ACHN (cell line): ENCODE data around the gene USP48.

Source experiments
- DNase-seq: peaks from one replicate; pipeline ENCODE4 v3.0.0-alpha.2; 2015
- in situ Hi-C: cut with HindIII; loops from 2 replicates; pipeline ENCODE4 v1.10.0; 2017; ENCODE audit warnings: low sequenced_read_pairs, low pct_ligation_motif_present, low pct_unique_long_range_greater_than_20kb

Gene USP48

GRCh38 chr1:21651214-21652042 is 131.5 kb downstream of the USP48 start:
- in situ Hi-C loops: no loop called here
- DNase-seq: peak; percentile 25

GRCh38 chr1:21650400-21650799 is 132.5 kb downstream of the USP48 start:
- no peak for DNase-seq
- in situ Hi-C loops: no loop called here

DNA sequence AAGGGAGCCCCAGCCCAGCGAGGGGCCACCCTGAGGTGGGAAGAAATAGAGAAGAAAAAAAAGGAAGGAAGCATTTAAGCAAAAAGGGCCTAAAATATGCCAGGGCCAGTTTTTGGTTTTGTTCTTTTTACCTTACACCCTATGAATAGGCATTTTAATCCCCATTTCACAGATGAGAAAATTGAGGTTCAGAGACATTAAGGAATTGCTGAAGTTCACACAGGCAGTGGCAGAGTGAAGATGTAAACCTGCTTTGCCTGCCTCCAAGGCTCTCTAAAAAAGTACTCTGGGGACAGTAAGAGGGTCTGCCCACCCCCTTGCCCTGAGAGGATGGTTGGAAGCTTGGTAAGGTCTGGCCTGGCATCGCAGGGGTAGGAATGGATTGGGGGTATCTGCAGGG is 133.6 kb downstream of the USP48 start:
- in situ Hi-C loops: no loop called here
- no peak for DNase-seq

DNA sequence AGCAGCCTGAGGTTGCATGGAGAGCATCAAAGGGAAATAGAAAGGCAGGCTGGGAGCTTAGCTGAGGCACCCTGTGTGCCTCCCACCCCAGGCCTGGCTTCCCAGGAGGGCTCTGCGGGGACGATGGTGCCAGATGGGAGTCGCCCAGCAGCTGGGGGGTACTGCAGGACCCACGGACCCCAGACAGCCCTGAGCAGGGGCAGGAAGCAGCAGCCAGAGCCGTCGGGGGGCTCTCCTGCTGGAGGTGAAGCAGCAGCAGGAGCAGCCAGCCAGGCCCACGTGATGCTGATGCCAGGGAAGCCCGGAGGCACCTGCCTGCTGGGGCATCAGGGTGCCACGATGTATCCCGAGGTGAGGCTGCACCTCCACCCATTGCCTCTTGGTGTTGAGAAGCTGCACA is 134.2 kb downstream of the USP48 start:
- in situ Hi-C loops: no loop called here
- no peak for DNase-seq

GRCh38 chr1:21648352-21648730 is 134.6 kb downstream of the USP48 start:
- in situ Hi-C loops: no loop called here
- DNase-seq: no peak

- peak; percentile 76 for DNase-seq
- in situ Hi-C loops: no loop called here
Measured at GRCh38 chr1:21647431-21648351, 135.3 kb downstream of the USP48 start.

DNA sequence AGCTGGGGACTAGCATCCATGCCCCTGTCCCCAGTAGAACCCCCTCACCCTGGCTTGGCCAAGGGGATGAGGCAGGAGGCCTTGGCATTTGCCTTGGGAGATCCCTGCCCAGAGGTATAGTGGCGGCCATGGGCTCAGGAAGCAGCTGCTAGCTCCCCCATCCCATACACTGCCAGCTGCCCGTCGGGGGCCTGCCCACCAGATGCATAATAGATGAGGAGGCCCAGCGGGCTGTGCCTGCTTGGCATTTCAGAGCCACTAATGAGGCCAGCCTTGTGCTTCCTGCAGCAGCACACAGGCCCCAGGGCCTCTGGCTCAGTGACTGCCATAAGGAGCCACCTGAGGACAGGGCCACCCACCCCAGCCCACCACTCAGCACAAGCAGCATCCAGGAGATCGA is 137.4 kb downstream of the USP48 start:
- in situ Hi-C loops: no loop called here
- no peak for DNase-seq

- in situ Hi-C loops: no loop called here
- no peak for DNase-seq
Measured at GRCh38 chr1:21644906-21645305, 138.0 kb downstream of the USP48 start.

- in situ Hi-C loops: no loop called here
- DNase-seq: no peak
Measured at GRCh38 chr1:21644348-21644747, 138.6 kb downstream of the USP48 start.

DNA sequence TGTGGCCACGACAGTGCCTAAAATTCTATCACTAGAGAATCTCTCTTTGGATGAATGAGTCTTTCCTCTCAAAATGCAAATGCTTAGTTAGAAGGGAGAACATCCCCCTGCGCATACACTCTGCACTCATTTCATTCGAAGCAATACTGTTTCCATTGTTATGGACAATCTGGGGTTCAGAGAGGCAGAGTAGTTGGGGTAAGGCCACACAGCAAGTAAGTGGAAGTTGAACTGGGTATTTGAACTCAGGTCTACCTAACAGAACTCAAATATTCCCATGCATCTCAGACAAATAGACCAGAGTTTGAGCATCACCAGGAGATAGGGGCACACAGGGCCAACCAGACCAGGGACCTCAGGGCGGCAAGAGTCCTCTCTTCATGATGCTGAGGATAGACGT is 139.3 kb downstream of the USP48 start:
- in situ Hi-C loops: no loop called here
- DNase-seq: no peak

DNA sequence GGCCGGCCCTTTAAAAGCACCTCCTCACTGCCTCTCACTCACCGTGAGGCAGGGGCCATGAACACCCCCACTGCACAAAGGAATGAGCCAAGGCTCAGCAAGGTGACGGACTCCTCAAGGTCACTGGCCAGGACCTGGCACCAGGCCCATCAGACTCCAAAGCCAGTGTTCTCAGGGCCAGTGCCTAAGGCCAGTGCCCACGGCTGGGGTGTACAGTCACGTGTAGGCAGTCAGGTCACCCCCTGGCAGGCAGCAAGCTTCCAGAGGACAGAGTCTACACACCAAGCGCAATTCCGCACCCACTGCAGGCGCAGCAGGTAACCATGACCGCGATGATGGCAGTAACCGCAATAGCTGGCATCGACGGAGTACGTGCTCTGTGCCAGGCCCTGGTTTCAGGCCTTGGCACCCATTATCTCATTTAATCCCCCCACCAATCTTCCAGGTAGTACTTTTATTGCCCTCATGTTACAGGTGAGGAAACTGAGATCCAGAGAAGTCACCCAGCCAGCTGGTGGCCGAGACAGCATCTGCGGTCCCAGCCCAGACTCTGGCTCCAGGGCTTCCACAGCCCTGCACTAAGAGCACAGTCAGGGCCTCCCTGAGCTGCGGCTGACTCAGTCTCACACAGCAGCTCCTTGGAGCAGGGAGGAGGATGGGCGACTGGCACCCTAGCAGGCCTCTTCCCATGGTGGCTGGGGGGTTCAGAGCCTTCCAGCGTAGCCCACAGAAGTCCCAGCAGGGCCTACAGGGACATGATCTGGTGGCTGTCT is 140.8 kb downstream of the USP48 start:
- no peak for DNase-seq
- in situ Hi-C loops: no loop called here

GRCh38 chr1:21641537-21641936 is 141.4 kb downstream of the USP48 start:
- in situ Hi-C loops: no loop called here
- no peak for DNase-seq

- DNase-seq: no peak
- in situ Hi-C loops: no loop called here
Measured at GRCh38 chr1:21641076-21641475, 141.9 kb downstream of the USP48 start.

DNA sequence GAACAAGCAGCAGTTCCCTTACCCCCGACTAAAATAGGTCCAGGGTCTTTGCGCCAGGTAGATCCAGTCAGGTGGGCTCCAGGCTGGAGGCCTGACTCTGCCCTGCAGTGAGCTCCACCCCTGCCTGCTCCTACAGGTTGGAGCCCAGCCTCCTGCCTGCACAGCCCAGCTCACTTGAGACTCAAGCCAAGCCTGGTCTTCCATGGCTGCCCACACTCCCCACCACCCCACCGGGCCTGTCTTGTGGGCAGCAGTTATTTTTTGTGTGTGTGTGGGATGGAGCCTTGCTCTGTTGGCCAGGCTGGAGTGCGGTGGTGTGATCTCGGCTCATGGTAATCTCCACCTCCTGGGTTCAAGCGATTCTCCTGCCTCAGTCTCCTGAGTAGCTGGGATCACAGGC is 142.3 kb downstream of the USP48 start:
- in situ Hi-C loops: no loop called here
- DNase-seq: no peak

DNA sequence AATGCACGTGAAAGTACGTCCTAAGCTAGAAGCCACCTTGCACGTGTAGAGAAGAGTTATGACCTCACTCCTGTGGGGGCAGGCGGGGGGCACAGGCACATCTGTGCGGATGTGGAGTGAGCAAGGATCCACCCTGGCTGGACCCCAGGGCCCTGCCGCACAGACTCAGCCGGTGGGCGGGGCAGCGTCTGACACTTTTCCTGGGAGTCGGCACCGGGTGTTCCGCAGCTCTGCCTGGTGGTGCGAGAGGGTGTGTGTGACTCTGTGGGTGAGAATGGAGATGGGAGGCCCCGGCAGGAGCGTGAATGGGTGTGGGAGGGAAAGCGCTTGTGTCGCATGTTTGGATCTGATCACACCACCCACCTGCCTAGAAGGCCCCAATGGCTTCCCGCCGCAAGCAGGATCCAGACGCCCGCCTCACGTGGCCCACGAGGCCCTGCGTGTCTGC is 143.3 kb downstream of the USP48 start:
- in situ Hi-C loops: no loop called here
- no peak for DNase-seq

GRCh38 chr1:21638531-21639341 is 144.2 kb downstream of the USP48 start:
- in situ Hi-C loops: no loop called here
- DNase-seq: peak; percentile 71

- in situ Hi-C loops: no loop called here
- DNase-seq: no peak
Measured at GRCh38 chr1:21637514-21637913, 145.4 kb downstream of the USP48 start.

GRCh38 chr1:21636029-21636428 is 146.9 kb downstream of the USP48 start:
- in situ Hi-C loops: no loop called here
- DNase-seq: no peak
